ENCODE measurements around the gene HNRNPM. TPM values are rescaled to one million over a fixed set of nuclear protein-coding genes. Genes with fewer than 3 reads are reported as not detected.

HNRNPM gene
- total RNA-seq, 1 donor from 2014 or later, result 113 TPM

DNA sequence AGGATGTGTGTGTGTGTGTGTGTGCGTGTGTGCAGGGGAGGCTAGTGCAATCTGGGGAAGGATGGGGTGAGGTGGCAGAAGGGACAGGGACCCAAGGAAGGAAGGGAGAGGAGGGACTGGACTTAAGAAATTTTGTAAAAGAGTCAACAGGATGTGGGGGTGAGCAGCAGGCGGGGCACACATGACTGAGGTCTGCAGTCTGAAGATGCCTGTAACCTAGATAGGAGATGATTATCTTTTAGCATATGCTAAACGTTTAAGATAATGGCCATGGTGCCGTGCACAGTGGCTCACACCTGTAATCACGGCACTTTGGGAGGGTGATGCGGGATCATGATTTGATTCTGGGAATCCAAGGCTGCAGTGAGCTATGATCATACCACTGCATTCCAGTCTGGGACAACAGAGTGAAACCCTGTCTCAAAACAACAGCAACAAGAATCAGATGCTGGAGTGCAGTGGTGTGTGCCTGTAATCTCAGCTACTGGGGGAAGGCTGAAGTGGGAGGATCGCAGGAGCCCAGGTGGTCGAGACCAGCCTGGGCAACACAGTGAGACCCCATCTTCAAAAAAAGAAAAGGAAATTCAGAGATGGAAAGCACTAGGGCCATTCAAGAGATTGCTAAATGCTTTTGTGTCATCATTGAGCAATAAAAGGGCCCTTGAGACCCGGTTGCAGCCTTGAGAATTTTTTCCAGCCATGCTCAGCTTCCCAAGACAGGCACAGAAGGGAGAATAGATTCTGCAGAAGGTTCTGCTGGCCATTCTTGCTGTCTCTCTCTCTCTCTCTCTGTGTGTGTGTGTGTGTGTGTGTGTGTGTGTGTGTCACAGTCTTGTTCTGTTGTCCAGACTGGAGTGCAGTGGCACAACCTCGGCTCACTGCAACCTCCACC is 73.0 kb downstream of the HNRNPM start:
- intact Hi-C loops (cut with DNase I), result no loop called here
- DNase-seq, result no peak
- no peak for ATAC-seq (ENCODE audit: poor library complexity)

DNA sequence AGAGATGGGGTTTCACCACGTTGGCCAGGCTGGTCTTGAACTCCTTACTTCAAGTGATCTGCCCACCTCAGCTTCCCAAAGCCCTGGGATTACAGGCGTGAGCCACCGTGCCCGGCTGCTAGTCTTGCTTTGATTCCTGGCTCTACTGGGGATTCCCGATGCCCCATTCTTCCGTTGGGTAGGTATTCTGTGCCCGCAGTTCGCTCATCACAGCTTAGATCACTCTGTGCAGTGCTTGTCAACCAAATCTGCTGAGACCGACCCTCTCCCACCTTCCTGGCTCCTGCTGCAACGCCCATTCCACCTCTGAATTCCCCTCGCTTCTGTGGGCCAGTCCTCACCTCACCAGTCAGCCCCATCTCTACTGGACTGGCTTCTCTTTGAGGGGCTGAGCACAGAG is 73.8 kb downstream of the HNRNPM start:
- ATAC-seq (ENCODE audit: poor library complexity), result no peak
- DNase-seq, result no peak
- intact Hi-C loops (cut with DNase I), result no loop called here

DNA sequence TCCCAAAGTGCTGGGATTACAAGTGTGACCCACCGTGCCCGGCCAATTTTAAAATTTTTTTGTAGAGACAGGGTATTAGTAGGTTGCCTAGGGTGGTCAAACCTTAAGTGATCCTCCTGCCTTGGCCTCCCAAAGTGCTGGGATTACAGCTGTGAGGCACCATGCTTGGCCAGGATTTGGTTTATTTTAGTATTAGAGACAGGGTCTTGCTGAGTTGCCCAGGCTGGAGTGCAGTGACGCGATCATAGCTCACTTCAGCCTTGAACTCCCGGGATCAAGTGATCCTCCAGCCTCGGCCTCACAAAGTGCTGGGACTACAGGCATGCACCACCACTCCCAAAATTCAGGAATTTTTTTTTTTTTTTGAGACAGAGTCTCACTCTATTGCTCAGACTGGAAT is 74.6 kb downstream of the HNRNPM start:
- intact Hi-C loops (cut with DNase I), result no loop called here
- no peak for DNase-seq

DNA sequence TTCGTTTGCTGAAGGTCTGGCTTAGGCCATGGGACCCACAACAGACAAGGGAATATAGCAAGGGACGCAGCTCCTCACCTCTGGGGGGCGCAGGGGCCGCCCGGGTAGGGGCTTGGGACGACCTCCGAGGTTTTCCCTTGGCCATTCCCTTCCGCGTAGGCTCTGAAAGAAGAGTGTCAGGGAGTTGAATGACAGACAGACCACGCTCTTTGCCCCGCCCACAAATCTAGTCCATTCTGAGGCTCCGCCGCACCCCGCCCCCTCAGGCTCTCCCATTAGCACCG is 80.6 kb downstream of the HNRNPM start:
- DNase-seq (no peak), ATAC-seq (ENCODE audit: poor library complexity) (no peak)
- intact Hi-C loops (cut with DNase I), result no loop called here

More for the DNA sequence above, 74.6 kb downstream of the HNRNPM start:
- ATAC-seq (ENCODE audit: poor library complexity), result no peak

DNA sequence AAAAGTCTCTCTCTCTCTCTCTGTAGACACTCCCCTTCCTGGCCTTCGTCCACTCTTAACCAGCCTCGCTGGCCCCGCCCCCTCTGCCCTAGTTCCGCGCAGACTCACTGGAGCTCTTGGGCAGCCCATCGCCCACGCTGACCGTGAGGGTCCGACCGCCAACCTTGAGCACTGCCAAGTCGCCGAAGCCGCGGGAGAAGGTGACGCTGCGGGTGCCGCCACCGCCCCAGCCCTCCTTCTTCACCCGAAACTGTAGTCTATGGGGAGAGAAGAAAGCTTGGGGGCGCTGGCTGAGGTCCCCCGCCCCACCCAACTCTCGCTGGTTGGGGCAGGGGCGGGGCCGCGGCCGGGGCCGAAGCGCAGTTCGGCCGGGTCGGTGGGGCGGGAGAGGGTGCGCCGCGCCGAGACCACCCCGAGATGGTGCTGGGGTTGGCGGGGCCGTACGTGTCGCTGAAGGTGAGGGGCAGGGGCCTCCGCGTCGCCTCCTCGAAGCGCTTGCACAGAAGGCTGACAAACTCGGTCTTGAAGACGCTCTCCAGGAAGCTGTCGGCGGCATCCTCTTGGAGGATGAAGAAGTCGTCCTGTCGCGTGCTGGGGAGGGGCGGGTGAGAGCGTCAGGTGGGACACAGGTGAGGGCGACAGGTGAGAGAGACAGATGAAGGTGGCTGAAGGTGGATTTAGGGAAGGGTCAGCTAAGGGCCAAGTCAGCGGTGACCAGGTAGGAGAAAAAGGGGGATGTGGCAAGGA is 81.7 kb downstream of the HNRNPM start:
- intact Hi-C loops (cut with DNase I), result no loop called here
- DNase-seq, result peak; percentile 92
- peak; percentile 83 for ATAC-seq (ENCODE audit: poor library complexity)

DNA sequence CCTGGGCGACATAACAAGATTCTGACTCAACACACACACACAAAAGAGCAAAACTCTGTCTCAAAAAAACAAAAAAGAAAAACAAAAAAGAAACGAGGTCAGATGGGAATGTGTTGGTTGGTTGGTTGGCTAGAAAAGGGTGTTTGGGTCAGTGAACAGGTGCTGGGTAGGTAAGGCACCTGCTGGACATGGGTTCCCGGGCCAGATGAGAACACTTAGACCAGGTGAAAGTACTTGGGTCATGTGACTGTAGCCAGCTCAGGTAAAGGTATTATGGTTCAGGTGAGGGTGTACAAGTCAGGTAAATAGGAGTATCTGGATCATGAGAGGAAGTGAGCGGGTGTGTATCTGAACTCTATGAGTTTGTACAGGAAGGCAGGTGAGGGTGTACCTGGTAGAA is 83.7 kb downstream of the HNRNPM start:
- intact Hi-C loops (cut with DNase I), result no loop called here
- DNase-seq, result no peak
- ATAC-seq (ENCODE audit: poor library complexity), result no peak

DNA sequence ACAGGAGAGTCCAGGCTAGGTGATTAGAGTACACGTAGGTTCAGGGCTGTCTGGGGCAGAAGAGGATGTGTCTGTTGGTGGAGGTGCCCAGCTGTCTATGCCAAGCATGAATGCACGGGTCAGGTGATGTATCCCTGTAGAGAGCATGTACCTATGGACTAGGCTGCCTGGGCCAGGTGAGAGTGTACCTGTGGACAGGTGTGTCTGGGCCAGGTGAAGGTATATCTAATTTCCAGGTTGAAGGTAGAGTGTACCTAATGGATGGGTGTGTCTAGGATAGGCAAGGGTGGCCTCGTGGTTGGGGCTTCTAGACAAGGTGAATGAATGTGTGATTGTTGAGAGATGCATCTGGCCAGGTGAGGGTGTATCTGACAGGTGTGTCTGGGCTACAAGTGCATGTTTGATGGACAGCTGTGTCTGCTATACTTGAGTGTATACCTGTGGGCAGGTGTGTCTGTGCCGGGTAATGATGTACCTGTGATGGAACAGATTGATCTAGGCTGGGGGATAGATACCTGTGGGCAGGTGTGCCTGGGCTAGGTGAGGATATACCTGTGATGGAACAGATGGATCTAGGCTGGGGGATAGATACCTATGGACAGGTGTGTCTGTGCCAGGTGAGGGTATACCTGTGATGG is 84.7 kb downstream of the HNRNPM start:
- intact Hi-C loops (cut with DNase I), result no loop called here
- ATAC-seq (ENCODE audit: poor library complexity) (no peak), DNase-seq (no peak)

DNA sequence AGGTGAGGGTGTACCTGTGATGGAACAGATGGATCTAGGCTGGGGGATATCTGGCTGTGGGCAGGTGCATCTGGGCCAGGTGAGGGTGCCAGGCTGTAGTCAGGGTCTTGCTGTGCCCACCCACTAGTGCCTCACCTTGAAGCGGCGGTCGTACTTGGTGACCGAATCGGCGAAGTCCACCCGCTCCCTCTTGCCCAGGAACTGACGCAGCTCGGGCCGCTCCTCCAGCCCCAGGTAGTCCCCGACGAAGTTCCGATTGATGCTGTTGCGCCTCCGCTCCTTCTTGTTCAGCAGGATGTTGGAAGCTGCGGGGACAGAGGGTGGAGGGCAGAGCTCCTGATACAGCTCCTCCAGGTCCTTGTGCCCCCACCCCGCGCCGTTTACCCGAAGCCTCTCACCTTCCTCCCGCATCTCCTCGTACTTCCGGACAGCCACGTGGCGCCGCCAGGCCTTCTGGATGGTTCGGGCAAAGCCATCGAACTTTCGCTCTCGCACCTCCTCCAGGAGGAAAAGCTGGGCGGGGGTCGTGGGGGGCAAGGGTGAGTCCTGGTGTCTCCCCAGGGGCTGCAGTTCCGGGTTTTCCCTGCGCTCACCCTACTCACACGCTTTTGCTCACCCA is 85.4 kb downstream of the HNRNPM start:
- ATAC-seq (ENCODE audit: poor library complexity), result no peak
- no peak for DNase-seq

DNA sequence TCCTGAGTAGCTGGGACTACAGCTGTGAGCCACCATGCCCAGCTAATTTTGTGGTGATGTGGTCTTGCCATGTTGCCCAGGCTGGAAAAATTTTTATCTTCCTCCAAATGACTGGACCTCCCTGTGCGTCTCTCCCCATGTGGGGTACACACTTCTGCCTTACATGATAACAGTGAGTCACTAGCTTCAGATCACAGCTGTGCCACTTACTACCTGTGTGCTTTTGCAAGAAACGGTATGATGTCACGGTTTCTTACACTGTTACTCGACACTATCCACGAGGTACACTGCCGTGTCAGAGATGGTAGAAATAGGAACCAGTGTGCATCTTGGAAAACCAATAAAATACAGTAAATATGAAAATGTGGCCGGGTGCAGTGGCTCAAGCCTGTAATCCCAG is 86.7 kb downstream of the HNRNPM start:
- intact Hi-C loops (cut with DNase I), result no loop called here
- ATAC-seq (ENCODE audit: poor library complexity), result no peak
- DNase-seq, result no peak

More for the DNA sequence above, 85.4 kb downstream of the HNRNPM start:
- intact Hi-C loops (cut with DNase I), result no loop called here

DNA sequence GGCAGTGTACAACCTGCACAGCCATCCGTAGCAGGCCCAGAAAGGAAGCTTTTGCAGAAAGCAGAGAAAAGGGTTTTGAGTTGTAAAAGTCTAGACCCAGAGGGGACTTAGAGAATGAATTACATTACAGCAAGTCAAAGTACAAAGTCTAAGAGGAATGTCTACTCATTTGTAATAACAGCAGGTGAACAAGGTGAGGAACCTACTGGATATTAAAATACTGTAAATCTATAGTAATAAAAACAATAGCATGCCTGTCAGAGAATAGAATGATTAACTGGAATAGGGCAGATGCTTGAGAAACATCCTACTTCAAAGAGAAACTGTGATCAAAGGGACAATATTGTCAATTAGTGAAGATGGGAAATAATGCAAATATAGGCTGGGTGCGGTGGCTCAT is 87.5 kb downstream of the HNRNPM start:
- intact Hi-C loops (cut with DNase I), result no loop called here
- DNase-seq (no peak), ATAC-seq (ENCODE audit: poor library complexity) (no peak)

DNA sequence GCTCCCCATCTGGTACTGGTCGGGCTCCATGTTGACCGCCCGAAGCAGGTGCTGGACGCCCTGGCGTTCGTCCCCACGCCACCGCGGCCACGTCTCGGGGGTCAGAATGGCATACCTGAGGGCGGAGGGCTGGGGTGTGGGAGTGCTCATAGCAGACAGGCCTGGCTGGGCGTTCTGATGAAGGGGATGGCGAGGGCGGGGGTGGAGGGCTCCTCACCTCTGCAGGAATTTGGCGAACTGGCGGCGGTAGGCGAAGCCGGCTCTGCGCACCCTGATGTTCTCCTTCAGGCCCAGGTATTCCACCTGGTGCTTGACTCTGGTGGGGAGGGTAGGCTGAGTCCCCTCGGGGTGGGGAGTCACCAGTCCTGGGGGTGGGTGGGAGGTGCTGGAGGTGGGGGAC is 91.5 kb downstream of the HNRNPM start:
- no peak for ATAC-seq (ENCODE audit: poor library complexity)
- intact Hi-C loops (cut with DNase I), result no loop called here
- DNase-seq, result no peak

DNA sequence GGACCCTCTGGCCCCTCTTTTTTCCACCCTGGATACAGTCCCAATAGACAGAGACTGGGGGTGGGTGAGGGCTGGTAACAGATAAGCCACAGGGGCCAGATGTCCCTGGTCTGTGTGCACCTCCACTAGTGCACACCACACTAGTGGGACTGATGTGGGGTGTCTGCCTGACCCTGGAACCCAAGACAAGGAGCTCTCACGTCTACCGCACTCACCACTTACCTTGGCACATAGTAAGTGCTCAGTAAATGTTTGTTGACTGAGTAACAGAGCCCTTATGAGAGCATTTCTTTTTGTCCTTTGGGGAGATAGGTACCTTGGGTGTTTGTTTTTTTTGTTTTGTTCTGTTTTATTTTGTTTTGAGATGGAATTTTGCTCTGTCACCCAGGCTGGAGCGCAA is 92.3 kb downstream of the HNRNPM start:
- no peak for ATAC-seq (ENCODE audit: poor library complexity)
- intact Hi-C loops (cut with DNase I), result no loop called here

More for the DNA sequence above, 92.3 kb downstream of the HNRNPM start:
- DNase-seq, result no peak

Other genes with a start within 250 kb of the HNRNPM start
- 19.1 TPM for gene CERS4, start 235.6 kb upstream of the HNRNPM start, total RNA-seq
- gene CD320, start 136.6 kb upstream of the HNRNPM start, total RNA-seq, result 34.5 TPM
- 127 TPM for gene NDUFA7, start 123.6 kb upstream of the HNRNPM start, total RNA-seq
- gene RPS28, start 123.5 kb upstream of the HNRNPM start, total RNA-seq, result 1,119 TPM
- 21.8 TPM for gene KANK3, start 101.7 kb upstream of the HNRNPM start, total RNA-seq
- gene ANGPTL4, start 80.8 kb upstream of the HNRNPM start, total RNA-seq, result 13.9 TPM
- gene RAB11B, start 54.6 kb upstream of the HNRNPM start, total RNA-seq, result 136 TPM
- gene MARCHF2, start 31.7 kb upstream of the HNRNPM start, total RNA-seq, result 100.0 TPM
- 0.70 TPM for gene PRAM1, start 57.7 kb downstream of the HNRNPM start, total RNA-seq
- gene ZNF414, start 69.2 kb downstream of the HNRNPM start, total RNA-seq, result 16.1 TPM
- gene MYO1F, start 132.5 kb downstream of the HNRNPM start, total RNA-seq, result 8.4 TPM
- gene ADAMTS10, start 165.7 kb downstream of the HNRNPM start, total RNA-seq, result 9.1 TPM
- not detected for gene NFILZ, start 185.7 kb downstream of the HNRNPM start, total RNA-seq

All from Right ventricle myocardium superior (tissue), 1 donor.